ENCODE measurements around the gene NEU3.

Gene NEU3

GRCh38 chr11:75066061-75066460 is 77.3 kb downstream of the NEU3 start:
- no peak for TF ChIP-seq CTCF (IDR thresholded peaks at IDR 0.05; ENCODE audit: low read length, missing control alignments)
- H3K4me3 ChIP-seq (replicated peaks; ENCODE audit: low read depth, low read length), result no peak overlapping the region
- no peak for DNase-seq (ENCODE audit: low read depth)
